DMS153 treated with DMSO at 0.1 percent for 48 hours (cell line): Measurements from ENCODE around the gene TNFRSF14.
A peak's percentile ranks its signal among the peaks of the same experiment; 100 is the strongest.

ENCODE experiments used
- DNase-seq: peaks from one replicate; lab custom pipeline; 2025; ENCODE audit not compliant: unreplicated experiment; lab: John Stamatoyannopoulos, UW

Gene TNFRSF14

GRCh38 chr1:2523191-2523890 lies 32.8 kb upstream of the TNFRSF14 start:
- no peak for DNase-seq

- DNase-seq: no peak
Measured at GRCh38 chr1:2523891-2524609, 32.1 kb upstream of the TNFRSF14 start.

DNA sequence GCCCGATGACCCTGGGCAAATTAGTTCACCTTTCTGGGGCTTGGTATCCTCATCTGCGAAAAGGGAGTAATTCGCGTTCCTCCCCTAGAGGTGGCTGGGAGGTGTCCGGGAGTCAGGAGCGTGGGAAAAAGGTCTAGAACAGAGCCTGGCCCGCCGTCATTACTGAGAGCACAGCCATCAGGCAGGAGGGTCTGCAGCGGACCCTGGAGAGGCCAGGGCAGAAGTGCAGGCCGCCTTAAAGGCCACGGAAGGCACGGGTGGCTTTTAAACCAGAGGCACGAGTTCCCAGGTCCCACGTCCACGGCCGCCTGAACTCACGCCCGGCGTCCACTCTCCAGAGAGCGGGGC lies 30.6 kb upstream of the TNFRSF14 start:
- DNase-seq: no peak

GRCh38 chr1:2525920-2526823 lies 30.0 kb upstream of the TNFRSF14 start, which contains the start of gene PANK4:
PANK4 (minus strand) TSS chr1:2526596; CDS start chr1:2526587, 9 bp downstream.
- peak; percentile 97 for DNase-seq

DNA sequence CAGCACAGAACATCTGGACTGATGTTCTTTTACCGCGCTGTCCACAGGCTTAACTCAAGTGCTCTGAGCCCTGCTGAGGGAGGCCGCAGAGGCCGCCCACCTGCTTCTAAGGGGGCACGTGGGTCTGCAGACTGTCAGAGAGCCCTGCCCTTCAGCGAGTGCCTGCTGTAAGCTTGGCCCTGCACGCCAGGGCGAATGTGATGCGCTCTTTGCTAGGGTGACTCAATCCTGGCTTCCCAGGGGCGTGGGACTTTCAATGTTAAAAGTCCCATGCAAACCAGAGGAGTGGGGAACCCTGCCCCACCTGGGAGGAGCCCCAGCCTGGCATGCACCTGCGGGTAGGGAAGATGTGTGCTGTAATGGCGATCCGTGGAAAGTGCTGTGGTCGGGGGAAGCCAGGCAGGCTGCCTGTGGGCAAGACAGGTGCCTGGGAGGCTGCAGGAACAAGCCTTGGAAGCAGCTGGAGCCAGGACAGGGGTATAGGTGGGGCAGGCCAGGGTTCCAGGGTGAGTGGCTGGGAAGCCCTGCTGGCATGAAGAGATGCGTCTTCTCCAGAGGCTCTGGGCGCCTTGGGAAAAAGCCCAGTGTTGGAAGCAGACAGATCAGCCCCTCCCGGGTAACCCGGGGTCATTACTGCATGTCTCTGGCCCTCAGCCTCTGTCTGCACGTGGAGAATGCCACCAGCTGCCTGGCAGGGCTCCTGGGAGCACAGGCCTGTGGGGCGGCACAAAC lies 29.2 kb upstream of the TNFRSF14 start:
- no peak for DNase-seq

GRCh38 chr1:2527556-2527860 lies 28.7 kb upstream of the TNFRSF14 start:
- no peak for DNase-seq

DNA sequence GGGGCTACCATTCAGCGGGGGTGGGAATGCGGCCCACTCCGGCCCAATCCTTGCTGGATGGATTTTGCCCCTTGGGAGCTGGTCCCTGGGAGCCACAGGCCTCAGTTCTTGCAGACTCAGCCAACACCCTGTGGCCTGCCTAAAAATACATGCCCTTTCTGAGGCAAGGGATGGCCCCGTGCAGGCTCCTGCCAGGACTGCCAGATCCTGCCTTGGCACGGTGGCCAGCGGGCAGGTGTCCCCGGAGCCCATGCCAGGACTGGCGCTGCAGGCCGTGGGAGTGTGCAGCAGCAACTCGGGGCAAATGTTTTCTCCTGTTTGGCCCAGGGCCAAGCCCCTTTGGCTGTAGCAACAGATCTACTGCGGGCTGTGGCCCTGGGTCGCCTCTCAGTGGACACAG lies 28.2 kb upstream of the TNFRSF14 start:
- DNase-seq: no peak

GRCh38 chr1:2528611-2528965 lies 27.6 kb upstream of the TNFRSF14 start:
- DNase-seq: no peak

- peak; percentile 51 for DNase-seq
Measured at GRCh38 chr1:2528966-2529783, 27.0 kb upstream of the TNFRSF14 start.

DNA sequence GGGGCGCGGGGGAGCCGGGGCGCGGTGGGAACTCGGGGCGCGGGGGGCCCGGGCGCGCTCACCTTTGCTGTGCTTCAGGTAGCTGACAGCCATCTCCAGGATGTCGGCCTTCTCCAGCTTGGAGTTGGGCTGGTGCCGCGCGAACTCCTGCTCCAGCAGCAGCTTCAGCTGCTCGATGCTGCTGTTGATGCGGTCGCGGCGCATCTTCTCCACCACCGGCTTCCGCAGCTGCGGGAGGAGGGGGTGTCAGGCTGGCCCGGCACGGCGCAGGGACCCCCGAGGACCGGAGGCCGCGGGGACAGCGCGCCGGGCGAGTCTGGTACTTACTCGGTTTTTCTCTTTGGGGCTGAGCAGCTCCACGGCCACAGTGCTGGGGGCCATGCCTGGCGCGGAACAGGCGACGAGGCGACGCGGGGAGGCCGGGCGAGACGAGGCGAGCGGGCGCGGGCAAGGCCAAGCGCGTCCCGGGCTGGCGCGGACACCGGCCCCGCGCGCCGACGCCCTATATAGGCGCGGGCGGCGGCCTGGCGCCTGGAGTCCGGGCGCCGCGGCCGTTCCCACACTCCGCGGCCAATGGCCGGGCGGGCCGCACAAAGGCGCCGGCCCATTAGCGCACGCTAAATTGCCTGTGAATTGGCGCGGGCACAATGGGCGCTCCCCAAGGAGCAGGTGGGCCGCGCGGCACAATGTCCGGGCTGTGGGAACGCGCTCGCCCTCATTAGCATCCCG lies 26.2 kb upstream of the TNFRSF14 start, which contains the start of gene HES5:
TSS of gene HES5 (minus strand) at position 480 of the 729 bp plus-strand sequence. CDS start at position 381, 99 bp downstream.
- peak; percentile 84 for DNase-seq

GRCh38 chr1:2530513-2531361 lies 25.4 kb upstream of the TNFRSF14 start:
- DNase-seq: peak; percentile 90

- DNase-seq: no peak
Measured at GRCh38 chr1:2532485-2533160, 23.5 kb upstream of the TNFRSF14 start.

DNA sequence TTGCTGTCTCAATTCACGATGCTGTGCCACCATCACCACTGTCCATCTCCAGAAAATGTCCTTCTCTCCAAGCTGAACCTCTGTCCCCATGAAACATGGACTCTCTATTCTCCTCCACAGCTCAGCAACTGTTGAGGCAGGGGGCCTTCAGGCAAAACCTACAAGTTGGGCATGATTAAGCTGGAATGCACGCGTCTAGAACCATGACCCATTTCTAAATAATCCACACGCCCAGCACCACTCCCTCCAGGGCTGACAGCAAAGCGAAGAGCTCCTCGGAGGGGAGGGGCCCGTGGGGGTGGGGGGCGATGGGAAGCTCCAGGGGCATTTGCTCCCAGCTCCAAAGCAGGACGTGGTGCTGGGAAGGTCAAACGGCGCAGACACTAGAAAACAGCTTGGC lies 22.8 kb upstream of the TNFRSF14 start:
- DNase-seq: no peak

- no peak for DNase-seq
Measured at GRCh38 chr1:2534315-2534686, 21.9 kb upstream of the TNFRSF14 start.

GRCh38 chr1:2534687-2535441 lies 21.3 kb upstream of the TNFRSF14 start:
- DNase-seq: peak; percentile 65

DNA sequence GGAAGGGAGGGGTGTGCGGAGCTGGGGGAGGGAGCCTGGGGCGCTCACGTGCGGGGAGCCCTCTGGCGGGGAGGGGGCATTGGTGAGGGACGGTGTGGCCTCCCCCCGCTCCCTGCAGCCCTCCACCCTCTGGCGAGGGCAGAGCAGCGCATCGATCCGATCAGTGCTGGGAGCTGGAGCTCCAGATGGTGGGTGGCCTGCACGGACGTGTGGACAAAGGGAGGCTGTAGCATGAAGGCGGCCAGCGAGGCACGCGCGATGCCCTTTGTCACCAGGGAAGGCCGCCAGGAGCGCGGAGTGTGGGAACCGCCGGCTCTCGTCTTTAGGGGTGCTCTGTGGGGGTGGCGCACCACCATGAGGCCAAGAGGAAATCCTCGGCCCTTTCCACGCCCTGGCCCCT lies 20.7 kb upstream of the TNFRSF14 start:
- DNase-seq: no peak

DNA sequence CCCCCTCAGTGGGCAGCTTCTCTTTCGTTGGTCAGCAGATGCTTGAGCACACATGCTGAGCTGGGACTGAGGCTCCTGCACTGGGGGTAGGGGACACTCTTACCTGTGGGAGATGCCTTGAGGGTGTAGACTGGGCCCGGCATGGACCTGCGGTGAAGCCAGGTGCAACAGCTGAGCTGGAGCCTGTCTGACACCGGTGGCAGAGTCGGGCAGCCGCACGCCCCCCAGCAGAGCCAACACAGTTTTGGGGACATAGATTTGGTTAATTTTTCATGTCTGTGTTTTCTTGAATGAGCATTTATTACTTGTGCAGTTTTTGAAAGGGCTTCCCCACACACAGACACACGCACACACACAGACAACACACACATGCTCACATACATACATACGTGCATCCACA lies 20.2 kb upstream of the TNFRSF14 start:
- DNase-seq: no peak

DNA sequence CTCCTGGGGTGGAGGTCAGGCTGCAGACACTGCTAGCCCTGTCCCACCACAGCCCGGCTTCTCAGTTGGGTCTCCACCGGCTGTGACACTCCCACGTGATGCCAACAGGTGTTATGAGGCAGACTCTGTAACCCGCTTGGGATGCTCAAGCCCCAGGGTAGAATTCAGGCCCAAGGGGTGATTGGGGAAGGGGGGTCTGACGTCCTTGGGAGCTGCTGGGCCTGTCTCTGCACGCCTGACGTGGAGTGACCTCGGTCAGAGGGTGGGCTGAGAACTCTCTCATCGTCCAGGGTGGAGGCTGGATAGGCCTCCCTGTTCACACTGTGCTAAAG lies 18.4 kb upstream of the TNFRSF14 start:
- no peak for DNase-seq
